ENCODE data around the gene RXRB.

DNA sequence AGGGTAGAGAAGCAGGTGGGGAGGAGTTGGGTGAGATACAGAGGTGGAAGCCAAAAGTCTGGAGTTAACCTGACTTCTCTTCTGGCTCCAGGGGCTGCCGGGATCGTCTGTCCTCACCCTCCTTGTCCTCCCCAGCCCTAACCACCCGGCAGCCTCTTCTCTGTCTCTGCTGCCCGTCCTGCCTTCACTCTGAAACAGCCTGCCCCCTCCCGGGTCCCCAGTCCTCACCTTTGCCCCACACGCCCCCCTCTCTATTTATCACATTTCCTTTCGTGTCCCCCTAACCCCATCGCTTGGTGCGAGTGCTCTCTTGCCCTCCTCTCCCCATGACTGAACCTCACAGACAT is 13.5 kb upstream of the RXRB start:
- TF ChIP-seq, protein P1, sequence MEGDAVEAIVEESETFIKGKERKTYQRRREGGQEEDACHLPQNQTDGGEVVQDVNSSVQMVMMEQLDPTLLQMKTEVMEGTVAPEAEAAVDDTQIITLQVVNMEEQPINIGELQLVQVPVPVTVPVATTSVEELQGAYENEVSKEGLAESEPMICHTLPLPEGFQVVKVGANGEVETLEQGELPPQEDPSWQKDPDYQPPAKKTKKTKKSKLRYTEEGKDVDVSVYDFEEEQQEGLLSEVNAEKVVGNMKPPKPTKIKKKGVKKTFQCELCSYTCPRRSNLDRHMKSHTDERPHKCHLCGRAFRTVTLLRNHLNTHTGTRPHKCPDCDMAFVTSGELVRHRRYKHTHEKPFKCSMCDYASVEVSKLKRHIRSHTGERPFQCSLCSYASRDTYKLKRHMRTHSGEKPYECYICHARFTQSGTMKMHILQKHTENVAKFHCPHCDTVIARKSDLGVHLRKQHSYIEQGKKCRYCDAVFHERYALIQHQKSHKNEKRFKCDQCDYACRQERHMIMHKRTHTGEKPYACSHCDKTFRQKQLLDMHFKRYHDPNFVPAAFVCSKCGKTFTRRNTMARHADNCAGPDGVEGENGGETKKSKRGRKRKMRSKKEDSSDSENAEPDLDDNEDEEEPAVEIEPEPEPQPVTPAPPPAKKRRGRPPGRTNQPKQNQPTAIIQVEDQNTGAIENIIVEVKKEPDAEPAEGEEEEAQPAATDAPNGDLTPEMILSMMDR (IDR thresholded peaks at IDR 0.05 in 2 of 3, conservative IDR thresholded peaks at IDR 0.05 in 1 of 3; ENCODE audit: borderline replicate concordance in 1 of 3, insufficient read depth in 1 of 3, low read depth in 2 of 3, low read length in 2 of 3), result no peak
- TF ChIP-seq POLR2AphosphoS5 (IDR thresholded peaks at IDR 0.05; ENCODE audit: low read depth, low read length) (no peak), EZH2 (IDR thresholded peaks at IDR 0.05) (no peak), POLR2A (IDR thresholded peaks at IDR 0.05; ENCODE audit: borderline replicate concordance, extremely low read depth, insufficient read depth, insufficient read length) (no peak), SP1 (IDR thresholded peaks at IDR 0.05; ENCODE audit: low read depth) (no peak), EZH2phosphoT487 (IDR thresholded peaks at IDR 0.05; ENCODE audit: borderline replicate concordance) (no peak), TCF7L2 (IDR thresholded peaks at IDR 0.05; ENCODE audit: borderline replicate concordance, extremely low read depth, insufficient read depth, insufficient read length) (no peak), SRF (IDR thresholded peaks at IDR 0.05; ENCODE audit: low read depth) (no peak), CEBPB (IDR thresholded peaks at IDR 0.05; ENCODE audit: low read depth) (no peak), RAD21 (IDR thresholded peaks at IDR 0.05; ENCODE audit: low read depth) (no peak), YY1 (IDR thresholded peaks at IDR 0.05; ENCODE audit: extremely low read depth, insufficient replicate concordance, low read depth, low read length) (no peak)
- TF ChIP-seq, protein P2, sequence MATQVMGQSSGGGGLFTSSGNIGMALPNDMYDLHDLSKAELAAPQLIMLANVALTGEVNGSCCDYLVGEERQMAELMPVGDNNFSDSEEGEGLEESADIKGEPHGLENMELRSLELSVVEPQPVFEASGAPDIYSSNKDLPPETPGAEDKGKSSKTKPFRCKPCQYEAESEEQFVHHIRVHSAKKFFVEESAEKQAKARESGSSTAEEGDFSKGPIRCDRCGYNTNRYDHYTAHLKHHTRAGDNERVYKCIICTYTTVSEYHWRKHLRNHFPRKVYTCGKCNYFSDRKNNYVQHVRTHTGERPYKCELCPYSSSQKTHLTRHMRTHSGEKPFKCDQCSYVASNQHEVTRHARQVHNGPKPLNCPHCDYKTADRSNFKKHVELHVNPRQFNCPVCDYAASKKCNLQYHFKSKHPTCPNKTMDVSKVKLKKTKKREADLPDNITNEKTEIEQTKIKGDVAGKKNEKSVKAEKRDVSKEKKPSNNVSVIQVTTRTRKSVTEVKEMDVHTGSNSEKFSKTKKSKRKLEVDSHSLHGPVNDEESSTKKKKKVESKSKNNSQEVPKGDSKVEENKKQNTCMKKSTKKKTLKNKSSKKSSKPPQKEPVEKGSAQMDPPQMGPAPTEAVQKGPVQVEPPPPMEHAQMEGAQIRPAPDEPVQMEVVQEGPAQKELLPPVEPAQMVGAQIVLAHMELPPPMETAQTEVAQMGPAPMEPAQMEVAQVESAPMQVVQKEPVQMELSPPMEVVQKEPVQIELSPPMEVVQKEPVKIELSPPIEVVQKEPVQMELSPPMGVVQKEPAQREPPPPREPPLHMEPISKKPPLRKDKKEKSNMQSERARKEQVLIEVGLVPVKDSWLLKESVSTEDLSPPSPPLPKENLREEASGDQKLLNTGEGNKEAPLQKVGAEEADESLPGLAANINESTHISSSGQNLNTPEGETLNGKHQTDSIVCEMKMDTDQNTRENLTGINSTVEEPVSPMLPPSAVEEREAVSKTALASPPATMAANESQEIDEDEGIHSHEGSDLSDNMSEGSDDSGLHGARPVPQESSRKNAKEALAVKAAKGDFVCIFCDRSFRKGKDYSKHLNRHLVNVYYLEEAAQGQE (IDR thresholded peaks at IDR 0.05; ENCODE audit: low read depth), result no peak
- TF ChIP-seq, protein P3, sequence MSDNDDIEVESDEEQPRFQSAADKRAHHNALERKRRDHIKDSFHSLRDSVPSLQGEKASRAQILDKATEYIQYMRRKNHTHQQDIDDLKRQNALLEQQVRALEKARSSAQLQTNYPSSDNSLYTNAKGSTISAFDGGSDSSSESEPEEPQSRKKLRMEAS (IDR thresholded peaks at IDR 0.05), result no peak

Measured in HCT116 (cell line).